Neural progenitor cell (in vitro differentiated cells): Measurements from ENCODE around the gene HIGD1C. TPM values are rescaled to one million over a fixed set of nuclear protein-coding genes. Genes with fewer than 3 reads are reported as not detected.

Experiments used
- DNase-seq: peaks from one replicate; pipeline ENCODE4 v3.0.0-alpha.2; 2016; ENCODE audit warnings: low spot score
- H2AFZ ChIP-seq: fragments of 200-600 bp; sonication (generic); replicated peaks from 2 replicates; pipeline ENCODE4 v1.6.1; 2016; ENCODE audit warnings: antibody characterized with exemption
- H3F3A ChIP-seq: fragments of 200-600 bp; sonication (generic); 2 replicates; pipeline ENCODE4 v1.6.1; 2016; ENCODE audit warnings: antibody characterized with exemption, low read depth
- H3K27ac ChIP-seq: fragments of 200-600 bp; sonication (generic); 2 replicates; pipeline ENCODE4 v1.5.1; 2016; ENCODE audit warnings: mild to moderate bottlenecking
- H3K27me3 ChIP-seq: fragments of 200-600 bp; sonication (generic); 2 replicates; pipeline ENCODE4 v1.6.1; 2016; ENCODE audit warnings: mild to moderate bottlenecking, moderate library complexity
- H3K36me3 ChIP-seq: fragments of 200-600 bp; sonication (generic); 2 replicates; pipeline ENCODE4 v1.5.1; 2016
- H3K4me1 ChIP-seq: fragments of 200-600 bp; sonication (generic); 2 replicates; pipeline ENCODE4 v1.6.1; 2016; ENCODE audit warnings: mixed run types
- H3K4me2 ChIP-seq: fragments of 200-600 bp; sonication (generic); 2 replicates; pipeline ENCODE4 v1.6.1; 2016
- H3K4me3 ChIP-seq: fragments of 200-600 bp; sonication (generic); 2 replicates; pipeline ENCODE4 v1.5.1; 2016
- H3K79me2 ChIP-seq: fragments of 200-600 bp; sonication (generic); 2 replicates; pipeline ENCODE4 v1.6.1; 2016; ENCODE audit warnings: low read depth
- H3K9ac ChIP-seq: fragments of 200-600 bp; sonication (generic); 2 replicates; pipeline ENCODE4 v1.6.1; 2016
- H3K9me3 ChIP-seq: fragments of 200-600 bp; sonication (generic); 2 replicates; pipeline ENCODE4 v1.5.1; 2016; ENCODE audit warnings: low read depth
- H4K20me1 ChIP-seq: fragments of 200-600 bp; sonication (generic); 2 replicates; pipeline ENCODE4 v1.6.1; 2016; ENCODE audit warnings: low read depth
- H3K27ac Mint-ChIP-seq: 3 replicates; pipeline ENCODE4 v1.8.0; 2021; ENCODE audit warnings: mixed read lengths
- H3K27me3 Mint-ChIP-seq: 2 replicates; pipeline ENCODE4 v1.8.0; 2022; ENCODE audit warnings: low read depth, mild to moderate bottlenecking, inconsistent platforms, moderate library complexity, mixed read lengths; ENCODE audit not compliant: insufficient read depth
- H3K36me3 Mint-ChIP-seq: 3 replicates; pipeline ENCODE4 v1.8.0; 2021; ENCODE audit warnings: mixed read lengths
- H3K4me1 Mint-ChIP-seq: 3 replicates; pipeline ENCODE4 v1.8.0; 2021; ENCODE audit warnings: mixed read lengths
- H3K4me3 Mint-ChIP-seq: 3 replicates; pipeline ENCODE4 v1.8.0; 2021; ENCODE audit warnings: mild to moderate bottlenecking, moderate library complexity, mixed read lengths
- H3K9me3 Mint-ChIP-seq: 3 replicates; pipeline ENCODE4 v1.8.0; 2020; ENCODE audit warnings: mixed read lengths
- CTCF ChIP-seq: fragments of 200-600 bp; sonication (generic); IDR thresholded peaks from 2 replicates; pipeline ENCODE4 v1.5.1; 2017; ENCODE audit warnings: antibody characterized with exemption, mild to moderate bottlenecking
- EZH2 ChIP-seq: fragments of 200-600 bp; sonication (generic); IDR thresholded peaks from 2 replicates; pipeline ENCODE4 v1.6.1; 2017; ENCODE audit warnings: antibody characterized with exemption, mild to moderate bottlenecking, moderate library complexity
- EZH2phosphoT487 ChIP-seq: fragments of 200-600 bp; sonication (generic); IDR thresholded peaks from 2 replicates; pipeline ENCODE4 v1.6.1; 2017; ENCODE audit warnings: antibody characterized with exemption
- total RNA-seq: library from RNA; depleted of rRNA; stranded (reverse); fragments of >200 nt; gene quantifications from 2 replicates; pipeline ENCODE4 v1.2.3, GENCODE V29; 2015; ENCODE audit warnings: low replicate concordance

The HIGD1C gene
- total RNA-seq, 1 donor from 2014 or later, result not detected

DNA sequence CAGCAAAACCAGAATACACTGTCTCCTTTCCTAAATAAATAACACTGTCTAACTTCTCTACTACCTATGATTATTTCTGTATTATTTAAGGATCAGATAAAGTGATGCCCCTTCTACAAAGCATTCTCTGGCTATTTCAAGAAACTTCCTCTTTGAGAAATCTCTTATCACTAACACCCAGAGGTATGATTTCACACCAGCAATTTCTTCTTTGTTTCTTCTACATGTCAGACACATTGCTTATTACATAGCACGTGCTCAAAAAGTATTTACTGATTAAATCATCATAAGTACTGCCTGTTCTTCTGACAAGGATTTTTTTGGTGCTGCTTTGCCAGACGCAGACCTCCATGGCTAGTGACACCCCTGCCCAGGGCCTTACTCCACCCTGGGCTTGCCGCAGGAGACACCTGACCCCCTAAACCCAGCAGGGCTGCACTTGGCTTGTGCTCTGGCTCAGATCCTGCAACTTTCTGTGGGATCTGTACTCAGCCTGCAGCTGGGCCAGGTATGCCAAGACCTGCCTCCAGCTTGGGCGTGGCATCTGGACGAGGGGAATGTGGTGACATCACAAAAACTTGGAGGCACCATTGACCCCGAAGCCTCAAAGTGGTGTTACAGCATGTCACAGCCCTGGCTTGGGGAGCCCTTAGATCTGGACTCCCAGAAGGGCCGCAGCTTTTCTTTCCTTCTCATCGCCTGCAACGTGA is 15.4 kb upstream of the HIGD1C start:
- no peaks in the 10 kb centered on the region for H3K36me3 ChIP-seq
- TF ChIP-seq EZH2phosphoT487, result no peak
- TF ChIP-seq EZH2, result no peak
- TF ChIP-seq CTCF, result no peak
- H2AFZ ChIP-seq, result no peak overlapping the region
- Mint-ChIP-seq H3K4me3 (no peak overlapping the region), H3K27ac (no peak overlapping the region), H3K4me1 (peaks cover 24% of the 10 kb centered on the region), H3K36me3 (no peaks in the 10 kb centered on the region), H3K27me3 (peaks cover 4% of the 10 kb centered on the region), H3K9me3 (no peaks in the 10 kb centered on the region)
- H3K4me1 ChIP-seq, result no peaks in the 10 kb centered on the region
- no peak overlapping the region for H3K9ac ChIP-seq
- no peak overlapping the region for H3K27ac ChIP-seq
- DNase-seq, result no peak
- no peaks in the 10 kb centered on the region for H3K79me2 ChIP-seq
- no peaks in the 10 kb centered on the region for H3K27me3 ChIP-seq
- no peak overlapping the region for H3K4me2 ChIP-seq
- H3F3A ChIP-seq, result no peaks in the 10 kb centered on the region
- H3K4me3 ChIP-seq, result no peak overlapping the region
- no peaks in the 10 kb centered on the region for H3K9me3 ChIP-seq
- H4K20me1 ChIP-seq, result no peaks in the 10 kb centered on the region

- Histone ChIP-seq H3K9me3 (no peaks in the 10 kb centered on the region), H3K4me1 (no peaks in the 10 kb centered on the region), H4K20me1 (no peaks in the 10 kb centered on the region), H3K27me3 (no peaks in the 10 kb centered on the region), H3K9ac (no peak overlapping the region), H3K36me3 (no peaks in the 10 kb centered on the region), H3K27ac (no peak overlapping the region), H3K4me2 (no peak overlapping the region), H3F3A (no peaks in the 10 kb centered on the region), H3K79me2 (no peaks in the 10 kb centered on the region), H3K4me3 (no peak overlapping the region), H2AFZ (no peak overlapping the region)
- TF ChIP-seq CTCF (no peak), EZH2 (no peak), EZH2phosphoT487 (no peak)
- Mint-ChIP-seq H3K4me1 (peaks cover 24% of the 10 kb centered on the region), H3K27me3 (peaks cover 4% of the 10 kb centered on the region), H3K27ac (no peak overlapping the region), H3K4me3 (no peak overlapping the region), H3K9me3 (no peaks in the 10 kb centered on the region), H3K36me3 (no peaks in the 10 kb centered on the region)
- DNase-seq, result no peak
These were observed 14.7 kb upstream of the HIGD1C start for GRCh38 chr12:50937653-50938052.

GRCh38 chr12:50947933-50948626 is 4.3 kb upstream of the HIGD1C start:
- H3K4me3 Mint-ChIP-seq, result no peak overlapping the region
- Histone ChIP-seq H3K4me1 (no peaks in the 10 kb centered on the region), H3F3A (no peaks in the 10 kb centered on the region), H3K9me3 (no peaks in the 10 kb centered on the region), H3K9ac (no peak overlapping the region), H3K36me3 (no peaks in the 10 kb centered on the region), H3K27me3 (no peaks in the 10 kb centered on the region), H3K4me2 (no peak overlapping the region), H3K79me2 (no peaks in the 10 kb centered on the region), H3K4me3 (no peak overlapping the region), H2AFZ (no peak overlapping the region), H3K27ac (no peak overlapping the region), H4K20me1 (no peaks in the 10 kb centered on the region)
- TF ChIP-seq EZH2phosphoT487 (no peak), EZH2 (no peak), CTCF (no peak)
- no peaks in the 10 kb centered on the region for H3K27me3 Mint-ChIP-seq
- H3K36me3 Mint-ChIP-seq, result no peaks in the 10 kb centered on the region
- no peak for DNase-seq
- H3K9me3 Mint-ChIP-seq, result peaks cover 3% of the 10 kb centered on the region
- no peaks in the 10 kb centered on the region for H3K4me1 Mint-ChIP-seq
- H3K27ac Mint-ChIP-seq, result no peak overlapping the region
